Gastrocnemius medialis (tissue), 4 donors: Measurements from ENCODE around the gene GNGT2. TPM values are rescaled to one million over a fixed set of nuclear protein-coding genes. Genes with fewer than 3 reads are reported as not detected.

Experiments
- ATAC-seq, 2 donors: fragments of 150-250 bp; one replicate each; pipeline ENCODE4 v1.9.1; 2016
- DNase-seq, 2 donors: peaks; one replicate each; pipeline ENCODE4 v3.0.0-alpha.2; 2019
- H3K27ac ChIP-seq, 4 donors: fragments of 200-600 bp; sonication (generic); 1 replicate in 1 of 4; 2 replicates in 3 of 4; pipeline ENCODE4 v1.5.1; 2016 to 2018; ENCODE audit warnings: mild to moderate bottlenecking in 2 of 4, moderate library complexity in 1 of 4
- H3K27me3 ChIP-seq, 3 donors: fragments of 200-600 bp; sonication (generic) in 2 of 3; 1 replicate in 1 of 3; 2 replicates in 2 of 3; pipeline versions ENCODE4 v1.5.1 to v1.6.0; 2016 to 2019; ENCODE audit warnings: mild to moderate bottlenecking in 1 of 3, moderate library complexity in 1 of 3
- H3K36me3 ChIP-seq, 2 donors: fragments of 200-600 bp; sonication (generic) in 1 of 2; one replicate each; pipeline ENCODE4 v1.5.1; 2017 to 2018
- H3K4me1 ChIP-seq, 2 donors: fragments of 200-600 bp; sonication (generic) in 1 of 2; one replicate each; pipeline ENCODE4 v1.5.1; 2016 to 2017; ENCODE audit warnings: mild to moderate bottlenecking in 2 of 2
- H3K4me3 ChIP-seq, 4 donors: fragments of 200-600 bp; sonication (generic) in 3 of 4; 1 replicate in 1 of 4; 2 replicates in 3 of 4; pipeline ENCODE4 v1.5.1; 2016 to 2019; ENCODE audit warnings: mild to moderate bottlenecking in 2 of 4
- H3K9me3 ChIP-seq, 3 donors: fragments of 200-600 bp; sonication (generic) in 2 of 3; 1 replicate in 1 of 3; 2 replicates in 2 of 3; pipeline ENCODE4 v1.5.1; 2016 to 2019
- POLR2A ChIP-seq, 2 donors: fragments of 450-650 bp; IDR thresholded peaks; one replicate each; pipeline ENCODE4 v1.6.1; 2017; ENCODE audit warnings: antibody characterized with exemption in 2 of 2, mild to moderate bottlenecking in 2 of 2, moderate library complexity in 2 of 2
- in situ Hi-C, 4 donors: fragments of 200-750 bp; cut with MboI; loops; one replicate each; pipeline versions ENCODE4 v1.15.0 to v1.8.0; 2017; ENCODE audit warnings: low sequenced_read_pairs in 4 of 4
- intact Hi-C: fragments of 100-400 bp; cut with DNase I; formaldehyde crosslinking; loops from one replicate; pipeline ENCODE4 v1.15.1; 2023; ENCODE audit warnings: low total_unique reads
- total RNA-seq, 4 donors: library from RNA; depleted of rRNA; stranded (reverse); fragments of >200 nt; gene quantifications; one replicate each; pipeline versions ENCODE4 v1.1.0 to v1.2.3, GENCODE V29; 2016
- TF ChIP-seq, protein P1 (sequence below), 5 experiments: fragments of 450-650 bp in 3 of 5; fragments of 200-600 bp in 2 of 5; sonication (generic) in 2 of 5; IDR thresholded peaks in 4 of 5; conservative IDR thresholded peaks in 1 of 5; 1 replicate in 4 of 5; 2 replicates in 1 of 5; pipeline ENCODE4 v1.5.1; 2016 to 2019; ENCODE audit warnings: antibody characterized with exemption in 5 of 5, mild to moderate bottlenecking in 3 of 5, moderate library complexity in 3 of 5

The GNGT2 gene
- total RNA-seq, 4 donors from 2014 or later = not detected

DNA sequence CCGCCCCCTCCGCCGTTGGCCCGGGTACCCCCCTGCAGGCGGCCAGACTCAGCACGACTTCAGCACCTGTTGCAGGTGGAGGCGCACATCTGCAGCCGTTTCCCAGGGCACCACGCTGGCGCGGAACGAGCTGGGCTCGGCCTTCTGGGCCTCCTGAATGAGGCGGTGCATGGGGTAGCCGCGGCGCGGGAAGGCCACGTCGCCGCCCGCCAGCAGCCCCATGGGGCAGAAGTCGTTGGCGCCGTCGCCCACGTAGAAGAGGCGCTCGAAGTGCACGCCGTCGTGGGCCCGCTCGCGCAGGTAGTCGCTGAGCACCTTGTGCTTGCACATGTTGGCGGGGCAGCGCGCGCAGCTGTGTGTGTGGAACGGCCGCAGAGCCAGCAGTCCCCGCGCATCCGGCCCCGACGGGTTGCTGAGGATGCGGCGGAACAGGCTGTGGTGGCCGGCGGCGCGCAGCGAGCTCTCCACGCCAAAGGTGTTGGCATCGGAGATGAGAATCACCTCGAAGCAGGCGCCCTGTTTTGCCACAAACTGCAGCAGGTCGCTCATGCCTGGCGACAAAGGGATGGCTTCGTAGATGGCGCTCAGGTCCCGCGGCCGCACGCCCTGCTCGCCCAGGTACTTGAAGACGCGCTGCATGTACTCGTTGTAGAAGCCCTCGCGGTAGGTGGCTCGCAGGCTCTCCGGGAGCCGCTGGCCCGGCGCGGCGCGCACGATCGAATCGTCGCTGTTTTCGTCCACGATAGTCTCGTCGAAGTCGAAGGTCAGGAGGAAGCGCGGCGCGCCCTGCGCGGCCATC, 14.0 kb upstream of the GNGT2 start:
- Histone ChIP-seq H3K4me1 (peaks cover 3 to 15% of the 10 kb centered on the region in 2 donors), H3K36me3 (no peaks in the 10 kb centered on the region), H3K27me3 (peaks cover 19 to 29% (median 27%) of the 10 kb centered on the region in 3 donors), H3K9me3 (no peaks in the 10 kb centered on the region), H3K27ac (no peak overlapping the region), H3K4me3 (peak overlapping the region in 1 of 4 donors; percentile 27)
- in situ Hi-C loops = no loop called here
- no peak for DNase-seq
- TF ChIP-seq, protein P1, sequence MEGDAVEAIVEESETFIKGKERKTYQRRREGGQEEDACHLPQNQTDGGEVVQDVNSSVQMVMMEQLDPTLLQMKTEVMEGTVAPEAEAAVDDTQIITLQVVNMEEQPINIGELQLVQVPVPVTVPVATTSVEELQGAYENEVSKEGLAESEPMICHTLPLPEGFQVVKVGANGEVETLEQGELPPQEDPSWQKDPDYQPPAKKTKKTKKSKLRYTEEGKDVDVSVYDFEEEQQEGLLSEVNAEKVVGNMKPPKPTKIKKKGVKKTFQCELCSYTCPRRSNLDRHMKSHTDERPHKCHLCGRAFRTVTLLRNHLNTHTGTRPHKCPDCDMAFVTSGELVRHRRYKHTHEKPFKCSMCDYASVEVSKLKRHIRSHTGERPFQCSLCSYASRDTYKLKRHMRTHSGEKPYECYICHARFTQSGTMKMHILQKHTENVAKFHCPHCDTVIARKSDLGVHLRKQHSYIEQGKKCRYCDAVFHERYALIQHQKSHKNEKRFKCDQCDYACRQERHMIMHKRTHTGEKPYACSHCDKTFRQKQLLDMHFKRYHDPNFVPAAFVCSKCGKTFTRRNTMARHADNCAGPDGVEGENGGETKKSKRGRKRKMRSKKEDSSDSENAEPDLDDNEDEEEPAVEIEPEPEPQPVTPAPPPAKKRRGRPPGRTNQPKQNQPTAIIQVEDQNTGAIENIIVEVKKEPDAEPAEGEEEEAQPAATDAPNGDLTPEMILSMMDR (IDR thresholded peaks at IDR 0.05 in 4 of 5, conservative IDR thresholded peaks at IDR 0.05 in 1 of 5) = no peak
- TF ChIP-seq POLR2A (IDR thresholded peaks at IDR 0.05) = no peak
- ATAC-seq = no peak
- intact Hi-C loops = no loop called here

DNA sequence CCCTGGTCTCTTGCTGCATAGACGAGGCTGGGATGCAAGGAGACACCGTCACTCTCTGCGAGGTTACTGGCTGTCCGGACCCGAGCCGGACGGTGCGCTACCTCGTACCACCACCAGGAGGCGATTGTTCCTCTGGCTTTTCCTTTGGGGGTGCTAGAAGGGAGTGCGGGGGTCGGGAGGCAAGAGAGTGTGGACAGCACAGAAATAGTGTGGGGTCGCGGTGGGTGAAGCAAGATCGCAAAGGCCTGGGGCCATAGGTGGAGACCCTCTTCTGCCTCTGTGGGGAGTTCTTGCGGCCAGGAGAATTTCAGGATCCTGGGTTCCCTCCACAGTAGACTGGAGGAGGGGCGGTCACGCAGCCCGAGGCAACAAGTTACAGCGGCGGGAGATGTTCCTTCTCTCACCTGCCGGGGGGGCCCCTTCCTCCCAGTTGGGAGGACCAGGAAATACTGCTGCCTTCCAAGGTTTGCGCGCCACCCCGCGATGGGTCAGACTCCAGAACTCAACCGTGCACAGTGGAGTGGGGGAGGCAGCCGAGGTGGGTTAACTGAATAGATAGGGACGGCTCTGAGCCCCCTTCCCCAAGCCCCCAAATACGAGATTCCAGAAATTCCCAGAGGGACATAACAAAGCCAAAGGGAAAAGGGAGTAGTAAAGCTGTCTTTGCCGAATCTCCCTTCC, 13.3 kb upstream of the GNGT2 start:
- intact Hi-C loops = no loop called here
- H3K4me3 ChIP-seq = peak overlapping the region in 1 of 4 donors; percentile 27

DNA sequence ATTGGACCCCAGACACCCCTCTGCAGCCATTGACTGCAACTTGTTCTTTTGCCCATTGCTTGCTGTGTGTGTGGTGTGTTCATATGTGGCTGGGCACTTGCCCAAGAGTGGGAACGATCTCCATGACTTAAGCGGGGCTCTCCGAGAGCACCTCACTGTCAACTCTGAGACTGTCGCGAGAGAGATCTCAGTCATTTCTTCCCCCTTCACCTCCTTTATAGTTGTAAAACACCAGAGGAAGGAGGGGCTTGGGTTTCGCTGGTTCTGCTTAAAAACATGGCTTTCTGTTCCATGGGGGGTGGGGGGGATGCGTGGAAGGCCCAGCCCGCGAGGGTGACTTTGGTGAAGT, 12.8 kb upstream of the GNGT2 start:
- Histone ChIP-seq H3K36me3 (no peaks in the 10 kb centered on the region), H3K9me3 (no peaks in the 10 kb centered on the region), H3K27me3 (peaks cover 27 to 33% (median 30%) of the 10 kb centered on the region in 3 donors), H3K4me3 (no peak overlapping the region), H3K4me1 (peaks cover 3 to 15% of the 10 kb centered on the region in 2 donors), H3K27ac (no peak overlapping the region)
- no peak for ATAC-seq
- in situ Hi-C loops (no loop called here), intact Hi-C loops (no loop called here)
- TF ChIP-seq, protein P1 (IDR thresholded peaks at IDR 0.05 in 4 of 5, conservative IDR thresholded peaks at IDR 0.05 in 1 of 5) = no peak
- TF ChIP-seq POLR2A (IDR thresholded peaks at IDR 0.05) = no peak
- no peak for DNase-seq

More for the DNA sequence above, 13.3 kb upstream of the GNGT2 start:
- in situ Hi-C loops = no loop called here
- no peak for ATAC-seq
- Histone ChIP-seq H3K9me3 (no peaks in the 10 kb centered on the region), H3K4me1 (peaks cover 3 to 15% of the 10 kb centered on the region in 2 donors), H3K36me3 (no peaks in the 10 kb centered on the region), H3K27me3 (peaks cover 27 to 31% (median 27%) of the 10 kb centered on the region in 3 donors), H3K27ac (no peak overlapping the region)
- no peak for DNase-seq
- TF ChIP-seq, protein P1 (IDR thresholded peaks at IDR 0.05 in 4 of 5, conservative IDR thresholded peaks at IDR 0.05 in 1 of 5) = peak; percentile 35 to 77 (median 69)
- TF ChIP-seq POLR2A (IDR thresholded peaks at IDR 0.05) = no peak

- Histone ChIP-seq H3K36me3 (no peaks in the 10 kb centered on the region), H3K9me3 (no peaks in the 10 kb centered on the region), H3K27ac (no peak overlapping the region), H3K4me1 (peaks cover 3 to 10% of the 10 kb centered on the region in 2 donors), H3K27me3 (peaks cover 27 to 35% (median 32%) of the 10 kb centered on the region in 3 donors), H3K4me3 (no peak overlapping the region)
- TF ChIP-seq, protein P1 (IDR thresholded peaks at IDR 0.05 in 4 of 5, conservative IDR thresholded peaks at IDR 0.05 in 1 of 5) = no peak
- TF ChIP-seq POLR2A (IDR thresholded peaks at IDR 0.05) = no peak
- DNase-seq = no peak
- intact Hi-C loops = no loop called here
- ATAC-seq = no peak
- in situ Hi-C loops = no loop called here
Observed at GRCh38 chr17:49219987-49220386, 9.6 kb upstream of the GNGT2 start.
